Natural killer cell (primary cell): Measurements from ENCODE around the gene OR6C2. TPM values are rescaled to one million over a fixed set of nuclear protein-coding genes. Genes with fewer than 3 reads are reported as not detected.
"Not testable (repeated sequence)": the region's sequence is repeated elsewhere in the genome, so short reads cannot be mapped to it uniquely, and the experiment has no call there.

Experiments used
- ATAC-seq, 3 donors: fragments of 150-1000 bp in 2 of 3; fragments of 200-7000 bp in 1 of 3; cut with Tn5 transposase; 1 replicate in 1 of 3; 2 replicates in 2 of 3; pipeline ENCODE4 v1.10.0; 2021; ENCODE audit warnings: mild to moderate bottlenecking in 2 of 3, moderate library complexity in 2 of 3
- DNase-seq, 2 donors: peaks; one replicate each; pipeline versions ENCODE4 v3.0.0 to v3.0.0-alpha.2; 2013 to 2021; ENCODE audit warnings: mixed read lengths in 1 of 2
- H3K27ac ChIP-seq: one replicate; pipeline ENCODE4 v1.5.1; 2013; ENCODE audit warnings: mild to moderate bottlenecking, low read length
- H3K27me3 ChIP-seq: one replicate; pipeline ENCODE4 v1.6.1; 2013; ENCODE audit warnings: low read length; ENCODE audit not compliant: control insufficient read depth, insufficient read depth
- H3K36me3 ChIP-seq: one replicate; pipeline ENCODE4 v1.6.1; 2013; ENCODE audit warnings: low read length; ENCODE audit not compliant: control insufficient read depth, insufficient read depth
- H3K4me1 ChIP-seq: one replicate; pipeline ENCODE4 v1.6.1; 2013; ENCODE audit warnings: low read length; ENCODE audit not compliant: control insufficient read depth, insufficient read depth
- H3K4me3 ChIP-seq: one replicate; pipeline ENCODE4 v1.5.1; 2013; ENCODE audit warnings: low read length
- H3K9me3 ChIP-seq: one replicate; pipeline ENCODE4 v1.6.1; 2013; ENCODE audit warnings: low read length; ENCODE audit not compliant: control insufficient read depth, insufficient read depth
- H3K27ac Mint-ChIP-seq, 2 donors: one replicate each; pipeline ENCODE4 v1.8.0; 2022; ENCODE audit warnings: mild to moderate bottlenecking in 2 of 2, mixed read lengths in 2 of 2, moderate library complexity in 1 of 2
- H3K27me3 Mint-ChIP-seq, 2 donors: one replicate each; pipeline ENCODE4 v1.8.0; 2022; ENCODE audit warnings: low read depth in 2 of 2, mixed read lengths in 2 of 2
- H3K36me3 Mint-ChIP-seq: one replicate; pipeline ENCODE4 v1.8.0; 2022; ENCODE audit warnings: mixed read lengths
- H3K4me1 Mint-ChIP-seq, 2 donors: one replicate each; pipeline ENCODE4 v1.8.0; 2022; ENCODE audit warnings: mixed read lengths in 2 of 2
- H3K4me3 Mint-ChIP-seq: one replicate; pipeline ENCODE4 v1.8.0; 2022; ENCODE audit warnings: mild to moderate bottlenecking, moderate library complexity, mixed read lengths
- H3K9me3 Mint-ChIP-seq, 2 donors: one replicate each; pipeline ENCODE4 v1.8.0; 2022; ENCODE audit warnings: mixed read lengths in 2 of 2
- WGBS: methylation state at CpG from one replicate; pipeline ENCODE4 v1.1.7; 2013; ENCODE audit warnings: missing lambda C conversion rate; ENCODE audit not compliant: insufficient coverage; 5-methylcytosine and 5-hydroxymethylcytosine counted together
- intact Hi-C: fragments of 100-400 bp; cut with micrococcal nuclease; formaldehyde crosslinking; loops from one replicate; pipeline ENCODE4 v1.14.2; 2022
- total RNA-seq, 4 donors: library from RNA; stranded (reverse); fragments of 120-200 nt in 1 of 4; gene quantifications; one replicate each; pipeline versions ENCODE4 v1.2.3 to v1.2.4, GENCODE V29; 2013 to 2022
- TF ChIP-seq, protein P1 (sequence below): fragments of 200-600 bp; IDR thresholded peaks from one replicate; pipeline ENCODE4 v1.8.0; 2022; ENCODE audit warnings: antibody characterized with exemption

The OR6C2 gene
- total RNA-seq, 3 donors from 2014 or later (not counting 1 experiment from before 2014, with no cell fraction given) = not detected

DNA sequence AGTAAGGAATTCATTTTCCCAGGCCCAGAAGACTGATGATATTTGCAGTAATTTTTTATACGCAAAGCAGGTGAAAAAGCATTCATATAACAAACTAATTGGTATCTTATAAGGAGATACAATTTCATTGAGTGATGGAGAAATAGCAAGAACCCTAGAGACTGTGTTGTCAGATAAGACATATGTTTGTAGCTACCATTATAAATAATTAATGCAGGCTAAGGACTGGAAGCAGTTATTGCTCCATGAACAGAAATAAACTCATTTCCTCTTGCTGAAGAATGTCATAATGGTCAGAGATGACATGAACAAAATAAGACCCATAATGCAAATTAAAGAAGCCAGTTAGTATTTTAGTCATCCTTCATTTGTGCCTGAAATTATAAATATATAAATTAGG is 1.5 kb downstream of the OR6C2 start:
- ATAC-seq (no peak), DNase-seq (no peak)
- no peaks in the 10 kb centered on the region for H3K4me1 ChIP-seq
- no peak overlapping the region for H3K4me3 ChIP-seq
- Mint-ChIP-seq H3K27ac (no peak overlapping the region), H3K9me3 (peaks cover 0 to 5% of the 10 kb centered on the region in 2 donors), H3K4me3 (no peak overlapping the region), H3K4me1 (no peaks in the 10 kb centered on the region), H3K36me3 (peaks cover 7% of the 10 kb centered on the region), H3K27me3 (peaks cover 0 to 18% of the 10 kb centered on the region in 2 donors)
- H3K27ac ChIP-seq = no peak overlapping the region
- H3K36me3 ChIP-seq = no peaks in the 10 kb centered on the region
- no peaks in the 10 kb centered on the region for H3K27me3 ChIP-seq
- WGBS = 100% methylated on average over 1 of the region's 1 CpG
- TF ChIP-seq, protein P1, sequence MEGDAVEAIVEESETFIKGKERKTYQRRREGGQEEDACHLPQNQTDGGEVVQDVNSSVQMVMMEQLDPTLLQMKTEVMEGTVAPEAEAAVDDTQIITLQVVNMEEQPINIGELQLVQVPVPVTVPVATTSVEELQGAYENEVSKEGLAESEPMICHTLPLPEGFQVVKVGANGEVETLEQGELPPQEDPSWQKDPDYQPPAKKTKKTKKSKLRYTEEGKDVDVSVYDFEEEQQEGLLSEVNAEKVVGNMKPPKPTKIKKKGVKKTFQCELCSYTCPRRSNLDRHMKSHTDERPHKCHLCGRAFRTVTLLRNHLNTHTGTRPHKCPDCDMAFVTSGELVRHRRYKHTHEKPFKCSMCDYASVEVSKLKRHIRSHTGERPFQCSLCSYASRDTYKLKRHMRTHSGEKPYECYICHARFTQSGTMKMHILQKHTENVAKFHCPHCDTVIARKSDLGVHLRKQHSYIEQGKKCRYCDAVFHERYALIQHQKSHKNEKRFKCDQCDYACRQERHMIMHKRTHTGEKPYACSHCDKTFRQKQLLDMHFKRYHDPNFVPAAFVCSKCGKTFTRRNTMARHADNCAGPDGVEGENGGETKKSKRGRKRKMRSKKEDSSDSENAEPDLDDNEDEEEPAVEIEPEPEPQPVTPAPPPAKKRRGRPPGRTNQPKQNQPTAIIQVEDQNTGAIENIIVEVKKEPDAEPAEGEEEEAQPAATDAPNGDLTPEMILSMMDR = no peak
- intact Hi-C loops = no loop called here
- peaks cover 7% of the 10 kb centered on the region for H3K9me3 ChIP-seq

DNA sequence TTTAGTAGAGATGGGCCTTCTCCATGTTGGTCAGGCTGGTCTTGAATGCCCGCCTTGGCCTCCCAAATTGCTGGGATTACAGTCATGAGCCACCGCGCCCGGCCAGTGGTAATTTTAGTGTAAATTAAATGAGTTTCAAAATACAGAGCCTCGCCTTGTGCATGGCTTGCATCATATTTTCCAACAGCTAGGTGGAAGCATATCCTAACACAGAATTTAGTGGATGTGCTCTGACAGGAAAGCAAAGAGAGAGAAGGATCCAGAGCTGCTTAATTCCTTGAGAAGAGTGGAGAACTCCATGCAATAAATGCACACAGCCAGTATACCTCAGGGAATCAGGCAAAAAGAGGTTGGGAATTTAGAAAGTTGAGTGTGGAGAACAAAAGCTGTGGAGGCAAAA is 2.5 kb downstream of the OR6C2 start:
- 94% methylated on average over 5 of the region's 5 CpGs for WGBS
- Mint-ChIP-seq H3K4me1 (no peaks in the 10 kb centered on the region), H3K4me3 (no peak overlapping the region), H3K27ac (no peak overlapping the region), H3K27me3 (peaks cover 0 to 18% of the 10 kb centered on the region in 2 donors), H3K36me3 (no peaks in the 10 kb centered on the region), H3K9me3 (no peaks in the 10 kb centered on the region)
- ATAC-seq (no peak), DNase-seq (no peak)
- intact Hi-C loops = no loop called here
- TF ChIP-seq, protein P1 = no peak
- Histone ChIP-seq H3K4me3 (no peak overlapping the region), H3K27me3 (no peaks in the 10 kb centered on the region), H3K4me1 (no peaks in the 10 kb centered on the region), H3K36me3 (no peaks in the 10 kb centered on the region), H3K9me3 (peaks cover 2% of the 10 kb centered on the region), H3K27ac (no peak overlapping the region)

DNA sequence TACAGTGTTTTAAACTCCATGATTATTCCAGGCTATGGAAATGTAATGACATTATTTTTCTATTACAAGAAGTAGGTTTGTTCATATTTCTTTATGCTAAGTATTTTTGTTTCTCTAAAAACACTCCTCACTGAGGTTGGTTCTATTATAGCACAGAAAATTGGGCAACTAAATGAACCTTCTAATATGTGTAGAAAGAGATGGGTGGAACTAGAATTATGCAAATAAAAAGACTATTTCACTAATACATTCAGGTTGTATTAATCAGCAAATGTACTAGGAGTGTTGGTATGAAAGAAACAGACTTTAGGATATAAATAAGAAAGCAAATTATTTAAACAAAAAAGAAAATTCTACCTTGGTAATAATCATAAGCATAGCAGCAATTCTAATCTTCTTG is 4.9 kb downstream of the OR6C2 start:
- peaks cover 2% of the 10 kb centered on the region for H3K27me3 ChIP-seq
- H3K27me3 Mint-ChIP-seq = peaks cover 0 to 18% of the 10 kb centered on the region in 2 donors
- no peaks in the 10 kb centered on the region for H3K36me3 ChIP-seq
- ATAC-seq (no peak), DNase-seq (no peak)
- H3K4me1 ChIP-seq = no peaks in the 10 kb centered on the region
- H3K9me3 Mint-ChIP-seq = no peaks in the 10 kb centered on the region
- intact Hi-C loops = no loop called here
- no peaks in the 10 kb centered on the region for H3K9me3 ChIP-seq
- H3K27ac Mint-ChIP-seq = no peak overlapping the region
- no peak overlapping the region for H3K4me3 Mint-ChIP-seq
- no peak overlapping the region for H3K27ac ChIP-seq
- H3K4me1 Mint-ChIP-seq = no peaks in the 10 kb centered on the region
- TF ChIP-seq, protein P1 = no peak
- no peak overlapping the region for H3K4me3 ChIP-seq
- no peaks in the 10 kb centered on the region for H3K36me3 Mint-ChIP-seq

DNA sequence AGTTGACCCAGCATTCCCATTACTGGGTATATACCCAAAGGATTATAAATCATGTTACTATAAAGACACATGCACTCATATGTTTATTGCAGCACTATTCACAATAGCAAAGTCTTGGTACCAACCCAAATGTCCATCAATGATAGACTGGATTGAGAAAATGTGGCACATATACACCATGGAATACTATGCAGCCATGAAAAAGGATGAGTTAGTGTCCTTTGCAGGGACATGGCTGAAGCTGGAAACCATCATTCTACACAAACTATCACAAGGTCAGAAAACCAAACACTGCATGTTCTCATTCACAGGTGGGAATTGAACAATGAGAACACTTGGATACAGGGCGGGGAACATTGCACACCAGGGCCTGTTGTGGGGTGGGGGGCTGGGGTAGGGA is 21.1 kb downstream of the OR6C2 start:
- H3K4me1 Mint-ChIP-seq, H3K4me1 ChIP-seq, intact Hi-C loops, H3K9me3 ChIP-seq, H3K4me3 ChIP-seq, DNase-seq, ATAC-seq, H3K9me3 Mint-ChIP-seq, H3K36me3 ChIP-seq, H3K36me3 Mint-ChIP-seq, H3K4me3 Mint-ChIP-seq, H3K27ac Mint-ChIP-seq, H3K27ac ChIP-seq, H3K27me3 ChIP-seq: not testable (repeated sequence)
- H3K27me3 Mint-ChIP-seq = peaks cover 11 to 31% of the 10 kb centered on the region in 2 donors
- WGBS = 100% methylated on average over 1 of the region's 1 CpG
